AG04450 (cell line): ENCODE data around the gene PPP1R18. TPM values are rescaled to one million over a fixed set of nuclear protein-coding genes. Genes with fewer than 3 reads are reported as not detected.

Experiments
- CTCF ChIA-PET: fragments of 300-600, 350-600 bp; formaldehyde crosslinking; extraction: SDS; loops from one replicate; lab custom pipeline; 2022; ENCODE audit warnings: antibody characterized with exemption, inconsistent platforms; lab: Charles Lee
- POLR2A ChIA-PET: fragments of 350-600 bp; formaldehyde crosslinking; extraction: SDS; loops from one replicate; lab custom pipeline; 2021; ENCODE audit warnings: antibody characterized with exemption, inconsistent platforms; lab: Yijun Ruan, JAX
- DNase-seq: peaks from one replicate; pipeline ENCODE4 v3.0.0-alpha.2; 2011; ENCODE audit warnings: low read depth, low spot score
- H3K27ac ChIP-seq: one replicate; pipeline ENCODE4 v1.5.1; 2012; ENCODE audit warnings: low read depth, low read length, control low read depth
- H3K27me3 ChIP-seq: one replicate; pipeline ENCODE4 v1.6.0; 2012; ENCODE audit warnings: low read length; ENCODE audit not compliant: control insufficient read depth, insufficient read depth
- H3K4me3 ChIP-seq: 2 replicates; pipeline ENCODE4 v1.5.1; 2011; ENCODE audit warnings: mild to moderate bottlenecking, low read depth, low read length, control low read depth
- H3K9me3 ChIP-seq: 2 replicates; pipeline ENCODE4 v1.5.1; 2012; ENCODE audit warnings: low read length; ENCODE audit not compliant: control insufficient read depth, insufficient read depth
- CTCF ChIP-seq: IDR thresholded peaks from 2 replicates; pipeline ENCODE4 v1.5.1; 2011; ENCODE audit warnings: low read depth, low read length, control low read depth, inconsistent platforms
- polyA plus RNA-seq: library from polyadenylated mRNA; depleted of rRNA; stranded (reverse); fragments of >200 nt; gene quantifications from 2 replicates; pipeline ENCODE4 v1.2.3, GENCODE V29; 2011

The PPP1R18 gene
- polyA plus RNA-seq, 1 experiment = 83.2 TPM

- no peak overlapping the region for H3K27ac ChIP-seq
- TF ChIP-seq CTCF = no peak
- H3K9me3 ChIP-seq = no peaks in the 10 kb centered on the region
- no peaks in the 10 kb centered on the region for H3K27me3 ChIP-seq
- H3K4me3 ChIP-seq = no peak overlapping the region
- POLR2A ChIA-PET = no interaction called here
- DNase-seq = no peak
- CTCF ChIA-PET = no interaction called here
Measured at GRCh38 chr6:30703011-30703410, 16.6 kb upstream of the PPP1R18 start.

- Histone ChIP-seq H3K27me3 (no peaks in the 10 kb centered on the region), H3K27ac (no peak overlapping the region), H3K9me3 (no peaks in the 10 kb centered on the region), H3K4me3 (no peak overlapping the region)
- POLR2A ChIA-PET = interaction anchor here (0.7 kb wide), 1 partner anchor 9 kb away, joined by 3 read pairs; no protein-coding TSS in a partner anchor
- CTCF ChIA-PET = interaction anchor here (0.7 kb wide), 1 partner anchor 21 kb away, joined by 3 read pairs; no protein-coding TSS in a partner anchor
- no peak for DNase-seq
- TF ChIP-seq CTCF = no peak
Measured at GRCh38 chr6:30700340-30700739, 13.9 kb upstream of the PPP1R18 start.

DNA sequence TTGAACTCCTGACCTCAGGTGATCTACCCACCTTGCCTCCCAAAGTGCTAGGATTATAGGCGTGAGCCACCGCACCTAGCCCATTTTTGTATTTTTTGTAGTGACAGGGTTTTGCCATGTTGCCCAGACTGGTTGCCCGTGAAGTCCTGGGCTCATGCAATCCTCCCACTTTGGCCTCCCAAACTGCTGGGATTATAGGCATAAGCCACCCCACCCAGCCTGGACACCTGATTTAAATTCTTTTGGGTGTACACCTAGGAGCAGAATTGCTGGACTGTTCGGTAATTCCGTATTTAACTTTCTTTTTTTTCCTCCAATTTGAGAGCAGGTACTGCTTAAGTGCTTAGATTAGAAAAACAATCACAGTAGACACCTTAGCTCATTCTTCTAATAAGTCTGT lies 10.0 kb upstream of the PPP1R18 start:
- DNase-seq = no peak
- H3K27ac ChIP-seq = no peak overlapping the region
- H3K4me3 ChIP-seq = no peak overlapping the region
- no peak for TF ChIP-seq CTCF
- ChIA-PET CTCF (no interaction called here), POLR2A (interaction anchor here (1.1 kb wide), 1 partner anchor 23 kb away, joined by 3 read pairs; no protein-coding TSS in a partner anchor)
- H3K27me3 ChIP-seq = no peaks in the 10 kb centered on the region
- H3K9me3 ChIP-seq = no peaks in the 10 kb centered on the region

DNA sequence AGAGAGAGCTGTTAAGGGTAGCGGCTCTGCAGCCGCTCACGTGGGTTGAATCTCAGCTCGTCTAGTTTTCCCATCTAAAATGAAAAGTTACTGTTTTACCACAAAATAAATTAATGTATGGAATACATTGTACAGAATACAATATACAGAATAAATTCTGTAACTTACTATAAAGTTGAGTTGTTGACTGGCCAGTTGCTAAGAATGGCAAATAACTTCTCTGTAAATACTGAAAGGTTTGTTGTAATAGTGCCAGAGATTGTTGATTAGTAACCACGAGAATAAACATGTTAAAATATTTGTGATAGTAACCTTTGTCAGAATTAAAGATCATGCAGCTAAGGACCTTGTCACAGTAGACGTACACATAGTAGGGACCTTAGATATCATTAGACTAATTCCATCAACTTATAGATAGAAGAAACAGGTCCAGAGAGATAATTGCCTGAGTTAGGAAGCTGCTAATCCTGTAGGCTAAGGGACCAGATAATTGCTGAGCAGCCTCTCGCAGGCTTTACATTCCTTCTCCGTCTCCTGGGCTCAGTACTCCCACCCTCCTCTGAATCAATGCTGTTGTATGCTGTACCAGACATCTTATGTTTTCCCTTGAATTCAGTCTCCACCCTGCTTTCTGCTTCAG lies 4.9 kb upstream of the PPP1R18 start:
- H3K27me3 ChIP-seq = no peaks in the 10 kb centered on the region
- DNase-seq = no peak
- H3K27ac ChIP-seq = no peak overlapping the region
- no peaks in the 10 kb centered on the region; the same call in 1 of the 2 replicates for H3K9me3 ChIP-seq
- CTCF ChIA-PET = interaction anchor here (1.0 to 1.6 kb wide), 2 partner anchors 12 to 32 kb away, joined by 3 to 12 read pairs; no protein-coding TSS in a partner anchor
- POLR2A ChIA-PET = interaction anchor here (0.6 to 4.8 kb wide), 6 partner anchors 9 to 120 kb away, joined by 3 to 43 read pairs (median 5); partner anchors contain the start of genes ABCF1, MDC1 and TUBB
- peak overlapping the region; percentile 45 for H3K4me3 ChIP-seq
- no peak for TF ChIP-seq CTCF
